Mesodermal cell (in vitro differentiated cells): ENCODE measurements around the gene ROR2.

Experiments used
- H3K27ac ChIP-seq: 2 replicates; pipeline ENCODE4 v1.7.0; 2013; ENCODE audit warnings: mild to moderate bottlenecking, low read depth, low read length, moderate library complexity; ENCODE audit not compliant: severe bottlenecking
- H3K36me3 ChIP-seq: 2 replicates; pipeline ENCODE4 v1.7.1; 2013; ENCODE audit warnings: mild to moderate bottlenecking, low read length, moderate library complexity; ENCODE audit not compliant: control insufficient read depth, insufficient read depth
- H3K4me1 ChIP-seq: one replicate; pipeline ENCODE4 v1.7.1; 2013; ENCODE audit warnings: mild to moderate bottlenecking, low read length; ENCODE audit not compliant: insufficient read depth, control insufficient read depth, poor library complexity, severe bottlenecking
- H3K4me3 ChIP-seq: 2 replicates; pipeline ENCODE4 v1.7.0; 2013; ENCODE audit warnings: low read length, control low read depth, mild to moderate bottlenecking; ENCODE audit not compliant: insufficient read depth, poor library complexity, severe bottlenecking; ENCODE audit errors: extremely low read depth
- H3K9me3 ChIP-seq: 2 replicates; pipeline ENCODE4 v1.7.1; 2013; ENCODE audit warnings: mild to moderate bottlenecking, low read length, moderate library complexity; ENCODE audit not compliant: control insufficient read depth
- WGBS, 2 experiments: methylation state at CpG; one replicate each; pipeline ENCODE4 v1.1.5; 2013; ENCODE audit warnings: missing lambda C conversion rate in 2 of 2; ENCODE audit not compliant: insufficient coverage in 2 of 2; 5-methylcytosine and 5-hydroxymethylcytosine counted together

ROR2 gene

GRCh38 chr9:91773156-91773555 lies 176.9 kb downstream of the ROR2 start:
- WGBS, 2 experiments, result 77 to 84% methylated on average over 11 to 14 of the region's 14 CpGs
- no peak overlapping the region for H3K4me3 ChIP-seq
- no peaks in the 10 kb centered on the region for H3K9me3 ChIP-seq
- no peaks in the 10 kb centered on the region for H3K36me3 ChIP-seq
- peaks cover 10% of the 10 kb centered on the region for H3K4me1 ChIP-seq
- H3K27ac ChIP-seq, result peak overlapping the region; percentile 45

DNA sequence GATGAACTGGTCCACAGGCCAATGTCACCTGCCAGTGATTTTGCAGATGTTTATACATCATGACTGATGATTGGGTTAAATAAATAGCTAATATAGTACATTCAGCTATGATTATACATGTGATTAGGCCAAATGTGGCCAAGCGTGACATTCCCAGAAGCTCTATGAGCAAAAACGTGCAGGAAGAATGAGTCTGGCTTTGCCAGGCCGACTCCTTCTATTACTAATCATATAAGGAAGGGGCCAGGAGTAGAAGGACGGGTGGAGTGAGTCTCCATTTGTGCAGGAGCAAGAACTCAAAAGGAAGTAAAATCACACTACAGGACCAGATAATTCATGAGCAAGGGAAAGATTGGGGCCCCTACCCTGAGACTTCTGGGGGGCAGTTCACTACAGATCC lies 178.2 kb downstream of the ROR2 start:
- no peak overlapping the region for H3K4me3 ChIP-seq
- H3K4me1 ChIP-seq, result peaks cover 8% of the 10 kb centered on the region
- WGBS, 2 experiments, result no CpG with 5 or more reads among the region's 4 CpGs
- no peaks in the 10 kb centered on the region for H3K9me3 ChIP-seq
- H3K36me3 ChIP-seq, result no peaks in the 10 kb centered on the region
- H3K27ac ChIP-seq, result no peak overlapping the region

DNA sequence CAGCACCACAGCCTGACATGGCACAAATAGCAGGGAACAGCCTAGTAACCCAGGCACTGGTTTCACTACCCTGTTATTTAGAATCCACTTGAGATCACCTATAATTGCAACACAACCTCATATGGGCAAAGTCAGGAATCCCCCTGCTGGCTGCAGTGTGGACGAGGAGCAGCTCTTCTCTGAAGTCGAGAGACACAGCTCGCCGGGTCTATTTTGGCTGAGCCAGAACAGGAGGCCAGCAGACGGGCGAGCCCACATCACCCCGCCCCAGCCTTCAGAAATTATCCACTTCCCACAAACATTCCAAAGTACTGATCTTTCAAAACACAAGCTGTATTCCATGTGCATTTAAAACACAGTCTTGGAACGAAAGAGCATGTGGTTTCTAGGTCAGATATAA lies 179.0 kb downstream of the ROR2 start:
- no peak overlapping the region for H3K4me3 ChIP-seq

GRCh38 chr9:91770229-91770628 lies 179.8 kb downstream of the ROR2 start:
- H3K4me1 ChIP-seq, result peaks cover 8% of the 10 kb centered on the region
- WGBS, 2 experiments, result 86 to 92% methylated on average over 10 of the region's 10 CpGs
- no peaks in the 10 kb centered on the region for H3K36me3 ChIP-seq
- H3K27ac ChIP-seq, result no peak overlapping the region
- H3K9me3 ChIP-seq, result peaks cover 5% of the 10 kb centered on the region
- no peak overlapping the region for H3K4me3 ChIP-seq

More for the DNA sequence above, 179.0 kb downstream of the ROR2 start:
- Histone ChIP-seq H3K27ac (no peak overlapping the region), H3K36me3 (no peaks in the 10 kb centered on the region), H3K4me1 (peaks cover 8% of the 10 kb centered on the region), H3K9me3 (no peaks in the 10 kb centered on the region)
- WGBS, 2 experiments, result 58 to 74% methylated on average over 5 to 8 of the region's 8 CpGs

DNA sequence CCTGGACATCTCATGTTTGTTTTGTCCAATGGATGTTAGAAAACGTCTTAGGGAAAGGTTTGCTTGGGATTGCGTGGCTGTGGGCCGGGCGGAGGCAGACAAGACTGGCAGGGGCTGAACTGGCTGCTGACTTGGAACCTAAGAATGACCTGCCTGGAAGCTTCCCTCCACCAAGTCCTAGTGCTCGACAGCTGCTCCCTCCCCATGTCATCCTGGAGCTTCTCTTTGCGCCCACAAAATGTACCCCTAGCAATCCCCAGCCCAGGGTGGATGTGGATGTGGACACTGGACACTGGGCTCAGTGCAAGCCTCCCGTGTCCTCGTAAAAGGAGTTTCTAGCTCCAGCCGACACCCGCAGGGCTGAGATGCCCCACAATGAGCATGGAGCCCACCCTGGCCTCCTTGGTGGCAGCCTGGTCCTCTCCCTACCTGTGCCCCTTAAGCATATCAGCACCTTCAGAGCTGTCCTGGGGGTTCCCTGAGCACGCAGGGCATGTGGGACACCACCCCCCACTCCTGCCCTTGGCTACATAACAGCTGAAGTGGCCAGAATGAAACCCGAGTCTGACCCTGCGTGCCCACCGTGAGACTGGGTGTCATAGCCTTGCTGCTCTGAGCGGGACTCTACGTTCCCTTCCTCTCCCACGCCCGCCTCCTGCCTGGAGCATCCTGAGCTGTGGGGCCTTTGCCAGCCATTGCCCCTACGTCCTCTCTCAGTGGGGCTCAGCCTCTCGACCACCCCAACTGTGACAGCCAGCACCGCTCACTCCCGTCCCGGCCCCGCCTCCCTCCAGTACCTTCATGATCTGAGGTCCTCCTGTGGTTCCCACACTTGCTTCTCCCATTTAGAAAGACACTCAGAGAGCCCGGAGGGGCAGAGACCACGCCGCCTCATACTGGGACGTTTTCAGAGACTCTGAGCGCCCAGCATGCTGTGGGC lies 180.8 kb downstream of the ROR2 start:
- H3K27ac ChIP-seq, result no peak overlapping the region
- H3K9me3 ChIP-seq, result peaks cover 9% of the 10 kb centered on the region
- peaks cover 8% of the 10 kb centered on the region for H3K4me1 ChIP-seq
- no peaks in the 10 kb centered on the region for H3K36me3 ChIP-seq
- no peak overlapping the region for H3K4me3 ChIP-seq
- WGBS, 2 experiments, result 92 to 93% methylated on average over 23 to 26 of the region's 29 CpGs

DNA sequence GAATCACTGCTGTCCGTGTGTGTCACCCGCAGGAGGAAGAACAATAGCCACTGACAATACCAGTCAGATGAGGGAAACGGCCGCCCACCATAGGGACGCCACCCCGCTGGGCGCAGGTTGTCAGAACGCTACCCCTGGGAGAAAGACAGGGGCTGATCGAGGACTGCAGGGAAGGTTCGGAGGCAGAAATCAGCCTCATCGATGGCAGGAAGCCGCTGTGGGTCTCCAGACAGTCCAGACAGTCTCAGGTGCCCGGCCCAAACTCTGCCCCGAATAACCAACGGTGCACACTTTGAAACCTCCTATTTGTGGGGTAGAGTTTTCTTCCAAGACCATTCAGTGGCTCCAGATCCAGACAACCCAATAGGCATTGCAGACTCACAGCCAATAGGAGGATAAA lies 181.5 kb downstream of the ROR2 start:
- 87% methylated on average over 12 to 13 of the region's 15 CpGs for WGBS, 2 experiments
- H3K4me1 ChIP-seq, result peaks cover 7% of the 10 kb centered on the region
- no peak overlapping the region for H3K27ac ChIP-seq
- no peaks in the 10 kb centered on the region for H3K36me3 ChIP-seq
- H3K4me3 ChIP-seq, result no peak overlapping the region
- peaks cover 9% of the 10 kb centered on the region for H3K9me3 ChIP-seq

GRCh38 chr9:91766315-91767069 lies 183.5 kb downstream of the ROR2 start:
- Histone ChIP-seq H3K9me3 (peaks cover 9% of the 10 kb centered on the region), H3K27ac (no peak overlapping the region), H3K36me3 (no peaks in the 10 kb centered on the region), H3K4me3 (no peak overlapping the region), H3K4me1 (no peaks in the 10 kb centered on the region)
- WGBS, 2 experiments, result 89 to 97% methylated on average over 6 of the region's 8 CpGs

DNA sequence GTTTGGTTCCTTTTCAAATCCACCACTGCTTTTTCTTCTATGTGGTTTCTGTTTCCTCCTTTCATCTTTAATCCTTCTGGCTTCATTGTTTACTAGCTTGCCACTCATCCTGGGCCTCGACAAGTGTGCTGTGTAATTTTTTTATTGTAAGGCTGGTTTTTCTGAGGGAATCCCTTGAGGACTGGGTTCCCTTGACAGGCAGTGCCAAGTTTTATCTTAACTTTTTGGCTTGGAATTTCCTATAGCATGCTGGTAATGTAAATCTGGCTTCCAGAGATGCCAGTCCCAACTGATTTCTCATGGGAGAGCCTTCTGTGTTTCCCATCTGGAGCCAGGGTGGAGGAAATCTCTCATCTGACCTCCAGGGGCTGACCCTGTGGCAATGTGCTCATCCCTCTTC lies 184.7 kb downstream of the ROR2 start:
- Histone ChIP-seq H3K4me3 (no peak overlapping the region), H3K4me1 (no peaks in the 10 kb centered on the region), H3K27ac (no peak overlapping the region), H3K9me3 (peaks cover 9% of the 10 kb centered on the region), H3K36me3 (no peaks in the 10 kb centered on the region)
- WGBS, 2 experiments, result no CpG with 5 or more reads among the region's 1 CpG

- no peaks in the 10 kb centered on the region for H3K36me3 ChIP-seq
- H3K4me1 ChIP-seq, result no peaks in the 10 kb centered on the region
- H3K4me3 ChIP-seq, result no peak overlapping the region
- 94 to 100% methylated on average over 2 of the region's 2 CpGs for WGBS, 2 experiments
- peaks cover 9% of the 10 kb centered on the region for H3K9me3 ChIP-seq
- H3K27ac ChIP-seq, result no peak overlapping the region
Measured at GRCh38 chr9:91764661-91765060, 185.4 kb downstream of the ROR2 start.

DNA sequence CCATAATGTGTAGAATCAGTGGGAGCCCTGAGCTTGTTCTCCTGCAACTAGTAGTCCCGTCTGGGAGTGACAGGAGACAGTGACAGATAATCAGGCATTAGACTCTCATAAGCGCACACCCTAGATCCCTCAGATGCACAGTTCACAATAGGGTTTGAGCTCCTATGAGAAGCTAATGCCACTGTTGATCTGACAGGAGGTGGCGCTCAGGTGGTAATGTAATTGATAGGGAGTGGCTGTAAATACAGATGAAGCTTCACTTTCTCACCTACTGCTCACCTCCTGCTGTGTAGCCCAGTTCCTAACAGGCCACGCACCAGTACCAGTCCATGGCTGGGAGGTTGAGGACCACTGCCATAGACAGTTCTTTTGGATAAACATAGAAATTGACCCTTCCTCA lies 188.7 kb downstream of the ROR2 start:
- 90 to 94% methylated on average over 2 of the region's 4 CpGs for WGBS, 2 experiments
- H3K27ac ChIP-seq, result no peak overlapping the region
- H3K4me1 ChIP-seq, result no peaks in the 10 kb centered on the region
- H3K4me3 ChIP-seq, result no peak overlapping the region
- no peaks in the 10 kb centered on the region for H3K36me3 ChIP-seq
- H3K9me3 ChIP-seq, result peaks cover 9% of the 10 kb centered on the region
